ENCODE results near the gene STX12. TPM values are rescaled to one million over a fixed set of nuclear protein-coding genes. Genes with fewer than 3 reads are reported as not detected.
A peak's percentile ranks its signal among the peaks of the same experiment; 100 is the strongest.

Gene STX12
- total and polyA plus RNA-seq, 12 donors = 18.4 to 81.9 (median 55.4) TPM

GRCh38 chr1:27816921-27817630 is 44.1 kb downstream of the STX12 start:
- Histone ChIP-seq H3K27me3 (no peaks in the 10 kb centered on the region), H3K4me1 (replicated peaks in 1 of 2) (peaks cover 0 to 4% of the 10 kb centered on the region in 2 donors), H3K9me3 (replicated peaks in 1 of 3) (no peaks in the 10 kb centered on the region), H3K36me3 (replicated peaks in 1 of 2) (peaks cover 0 to 71% of the 10 kb centered on the region in 2 donors), H3K27ac (peak overlapping the region in 3 of 5 donors; percentile 51 to 63 (median 55)), H3K4me3 (no peak overlapping the region)
- TF ChIP-seq POLR2A (IDR thresholded peaks at IDR 0.05) (no peak), CTCF (IDR thresholded peaks at IDR 0.05) (no peak)
- intact Hi-C loops (cut with DNase I) = no loop called here
- peak in 4 of 7 donors; percentile 9 to 59 (median 21) for DNase-seq
- 72 to 84% (median 80%) methylated on average over 2 of the region's 2 CpGs for WGBS, 4 donors

- Histone ChIP-seq H3K27me3 (no peaks in the 10 kb centered on the region), H3K9me3 (replicated peaks in 1 of 3) (no peaks in the 10 kb centered on the region), H3K4me1 (replicated peaks in 1 of 2) (peaks cover 3 to 5% of the 10 kb centered on the region in 2 donors), H3K4me3 (no peak overlapping the region), H3K36me3 (replicated peaks in 1 of 2) (peaks cover 0 to 46% of the 10 kb centered on the region in 2 donors), H3K27ac (no peak overlapping the region)
- no peak for DNase-seq
- 85 to 89% (median 87%) methylated on average over 8 of the region's 8 CpGs for WGBS, 4 donors
- TF ChIP-seq POLR2A (IDR thresholded peaks at IDR 0.05) (no peak), CTCF (IDR thresholded peaks at IDR 0.05) (no peak)
- intact Hi-C loops (cut with DNase I) = loop anchor here in 1 of 2 donors (10.0 kb wide), 1 partner anchor 147 kb away; the partner anchor contains the start of gene IFI6
Measured at GRCh38 chr1:27821761-27822315, 48.8 kb downstream of the STX12 start.

GRCh38 chr1:27823784-27824183 is 50.8 kb downstream of the STX12 start:
- intact Hi-C loops (cut with DNase I) = loop anchor here in 1 of 2 donors (10.0 kb wide), 1 partner anchor 149 kb away; the partner anchor contains the start of gene IFI6
- WGBS, 4 donors = 95 to 100% (median 97%) methylated on average over 4 of the region's 4 CpGs

More at GRCh38 chr1:27823784-27824183, 50.8 kb downstream of the STX12 start:
- Histone ChIP-seq H3K9me3 (replicated peaks in 1 of 3) (no peaks in the 10 kb centered on the region), H3K4me1 (replicated peaks in 1 of 2) (peaks cover 0 to 5% of the 10 kb centered on the region in 2 donors), H3K36me3 (replicated peaks in 1 of 2) (peaks cover 0 to 27% of the 10 kb centered on the region in 2 donors), H3K4me3 (no peak overlapping the region), H3K27ac (no peak overlapping the region), H3K27me3 (no peaks in the 10 kb centered on the region)
- DNase-seq = no peak
- no peak for TF ChIP-seq CTCF (IDR thresholded peaks at IDR 0.05)
- no peak for TF ChIP-seq POLR2A (IDR thresholded peaks at IDR 0.05)
